Measurements from ENCODE around the gene CDHR5.

Gene CDHR5

GRCh38 chr11:610146-610801, 14.5 kb downstream of the CDHR5 start:
- no peak for DNase-seq (ENCODE audit: low read depth)

GRCh38 chr11:609341-609811, 15.4 kb downstream of the CDHR5 start:
- no peak for DNase-seq (ENCODE audit: low read depth)

GRCh38 chr11:608791-609251, 15.9 kb downstream of the CDHR5 start:
- no peak for DNase-seq (ENCODE audit: low read depth)

GRCh38 chr11:607971-608659, 16.6 kb downstream of the CDHR5 start:
- DNase-seq (ENCODE audit: low read depth) = no peak

- DNase-seq (ENCODE audit: low read depth) = no peak
These were observed 17.6 kb downstream of the CDHR5 start for GRCh38 chr11:607020-607780.

DNA sequence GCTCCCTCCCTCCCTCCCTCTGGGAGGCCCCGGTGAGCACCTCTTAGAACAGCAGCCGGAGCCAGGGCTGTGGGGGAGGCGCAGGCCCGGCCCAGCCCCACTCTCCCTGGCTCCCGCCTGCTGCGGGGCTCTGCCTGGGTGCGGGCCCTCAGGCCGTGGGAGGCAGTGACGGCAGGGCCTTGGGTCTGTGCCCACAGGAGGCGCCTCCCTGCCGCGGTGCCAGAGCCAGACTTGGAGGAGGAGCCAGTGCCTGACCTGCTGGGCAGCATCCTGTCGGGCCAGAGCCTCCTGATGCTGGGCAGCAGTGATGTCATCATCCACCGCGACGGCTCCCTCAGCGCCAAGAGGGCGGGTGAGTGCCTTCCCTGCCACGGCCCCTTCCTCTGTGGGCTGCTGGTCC, 18.5 kb downstream of the CDHR5 start:
- DNase-seq (ENCODE audit: low read depth) = no peak

DNA sequence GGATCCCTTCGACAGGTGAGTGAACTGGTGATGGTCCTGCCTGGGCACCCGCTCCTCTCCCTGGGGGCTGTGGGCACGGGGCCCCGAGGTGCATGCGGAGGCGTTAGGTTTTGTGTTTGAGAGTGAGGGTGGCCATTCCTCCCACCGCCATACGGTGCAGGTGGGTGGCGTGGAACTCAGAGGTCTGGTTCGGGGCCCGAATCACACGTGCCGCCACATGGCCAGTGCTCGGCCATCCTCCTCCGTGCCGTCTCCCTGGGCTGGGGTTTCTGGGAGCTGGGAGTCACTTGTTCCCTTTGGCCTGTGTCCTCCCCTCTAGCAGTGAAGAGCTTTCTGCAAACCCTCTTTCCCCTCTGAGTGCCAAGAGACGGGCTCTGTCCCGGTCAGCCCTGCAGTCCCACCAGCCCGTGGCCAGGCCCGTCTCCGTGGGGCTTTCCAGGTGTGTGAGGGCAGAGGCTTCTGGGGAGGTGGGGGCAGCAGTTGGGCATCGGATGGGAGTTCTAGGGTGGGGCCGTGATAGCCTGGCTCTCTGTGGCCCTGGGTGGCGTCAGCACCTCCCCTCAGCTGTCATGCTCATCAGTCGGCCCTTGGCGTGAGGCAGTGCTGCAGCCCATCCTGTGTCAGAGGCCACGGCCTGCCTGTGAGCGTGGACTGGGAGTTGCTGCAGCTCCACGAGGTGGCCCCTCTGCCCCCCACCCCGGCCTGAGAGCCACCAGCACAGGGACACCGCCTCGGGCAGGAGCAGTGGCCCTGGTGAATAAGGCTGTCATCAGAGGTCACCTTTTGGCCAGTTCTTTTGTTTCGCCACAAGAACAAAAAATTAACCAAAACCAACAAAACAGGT, 19.2 kb downstream of the CDHR5 start:
- no peak for DNase-seq (ENCODE audit: low read depth)

- no peak for DNase-seq (ENCODE audit: low read depth)
These were observed 21.6 kb downstream of the CDHR5 start for GRCh38 chr11:603154-603553.

DNA sequence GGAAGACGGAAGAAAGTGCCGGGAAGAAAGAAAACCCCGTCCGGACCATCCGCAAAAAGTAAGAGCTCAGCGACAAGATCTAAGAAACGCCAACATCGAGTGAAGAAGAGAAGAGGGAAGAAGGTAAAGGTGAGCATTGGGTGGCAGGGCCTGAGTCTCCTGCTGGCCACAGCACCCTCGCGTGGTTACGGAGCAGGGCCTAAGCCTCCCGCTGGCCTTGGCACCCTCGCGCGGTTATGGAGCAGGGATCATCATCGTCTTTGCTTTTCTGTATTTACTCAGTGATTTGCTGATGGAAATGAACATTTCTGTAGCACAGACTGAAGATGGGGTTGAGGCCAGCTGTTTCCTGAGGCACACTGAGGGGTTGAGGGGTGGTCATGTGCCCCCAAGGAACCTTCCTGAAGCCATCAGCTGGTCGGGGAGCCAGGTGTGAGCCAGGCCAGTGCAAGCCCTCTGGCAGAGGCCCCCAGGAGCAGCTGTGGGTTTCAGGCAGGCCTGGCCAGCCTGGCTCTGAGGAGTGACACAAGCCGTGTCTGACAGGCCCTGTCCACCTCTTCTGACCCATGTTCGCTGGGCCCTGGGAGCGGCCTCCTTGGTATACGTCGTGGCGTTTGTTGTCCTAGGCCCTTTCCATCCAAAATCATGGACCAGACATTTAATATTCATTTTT, 23.0 kb downstream of the CDHR5 start:
- DNase-seq (ENCODE audit: low read depth) = no peak

GRCh38 chr11:598005-598680, 26.6 kb downstream of the CDHR5 start:
- DNase-seq (ENCODE audit: low read depth) = no peak

- DNase-seq (ENCODE audit: low read depth) = no peak
These were observed 27.5 kb downstream of the CDHR5 start for GRCh38 chr11:597166-597725.

- DNase-seq (ENCODE audit: low read depth) = no peak
These were observed 28.4 kb downstream of the CDHR5 start for GRCh38 chr11:596374-596773.

DNA sequence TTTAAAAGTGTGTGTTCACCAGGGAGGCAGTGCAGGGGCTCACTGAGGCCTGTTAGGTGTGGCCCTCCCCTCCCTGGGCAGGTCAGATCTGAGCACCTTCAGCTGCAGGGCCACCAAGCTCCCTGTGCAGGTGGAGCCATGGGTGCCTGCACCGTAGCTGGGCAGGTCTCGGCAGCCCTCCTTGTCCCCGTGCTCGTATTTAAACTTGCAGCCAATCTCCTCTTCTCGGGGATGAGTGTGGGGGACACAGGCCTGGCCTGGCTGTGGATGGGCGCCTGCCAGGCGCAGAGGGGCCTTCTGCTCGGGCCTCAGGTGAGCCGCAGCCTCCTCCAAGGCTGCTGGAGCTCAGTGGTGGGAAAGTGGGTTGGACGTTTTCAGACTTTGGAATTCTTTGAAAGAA, 29.4 kb downstream of the CDHR5 start:
- DNase-seq (ENCODE audit: low read depth) = no peak

GRCh38 chr11:593347-593746, 31.4 kb downstream of the CDHR5 start:
- no peak for DNase-seq (ENCODE audit: low read depth)

- DNase-seq (ENCODE audit: low read depth) = no peak
These were observed 31.8 kb downstream of the CDHR5 start for GRCh38 chr11:592918-593317.

- DNase-seq (ENCODE audit: low read depth) = no peak
These were observed 32.3 kb downstream of the CDHR5 start for GRCh38 chr11:592501-592900.

DNA sequence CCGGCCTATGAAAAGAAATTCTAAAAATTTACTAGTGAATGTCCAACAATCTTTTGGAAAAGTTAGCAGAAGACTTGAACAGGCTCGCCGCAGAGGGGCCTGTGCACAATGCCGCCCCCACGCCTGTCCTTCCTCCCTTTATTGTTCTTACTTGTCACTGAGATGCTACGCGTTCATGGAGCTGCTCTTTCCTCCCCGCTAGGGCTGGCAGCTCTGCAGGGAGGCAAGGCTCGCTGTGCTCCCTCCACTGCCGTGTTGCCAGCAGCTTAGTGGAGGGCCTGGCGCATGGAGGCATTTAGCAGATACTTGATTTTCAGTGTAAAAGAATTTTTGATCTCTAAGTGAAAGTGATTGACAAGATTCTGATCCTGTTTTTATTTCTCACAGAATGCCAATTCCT, 33.8 kb downstream of the CDHR5 start:
- no peak for DNase-seq (ENCODE audit: low read depth)

DNA sequence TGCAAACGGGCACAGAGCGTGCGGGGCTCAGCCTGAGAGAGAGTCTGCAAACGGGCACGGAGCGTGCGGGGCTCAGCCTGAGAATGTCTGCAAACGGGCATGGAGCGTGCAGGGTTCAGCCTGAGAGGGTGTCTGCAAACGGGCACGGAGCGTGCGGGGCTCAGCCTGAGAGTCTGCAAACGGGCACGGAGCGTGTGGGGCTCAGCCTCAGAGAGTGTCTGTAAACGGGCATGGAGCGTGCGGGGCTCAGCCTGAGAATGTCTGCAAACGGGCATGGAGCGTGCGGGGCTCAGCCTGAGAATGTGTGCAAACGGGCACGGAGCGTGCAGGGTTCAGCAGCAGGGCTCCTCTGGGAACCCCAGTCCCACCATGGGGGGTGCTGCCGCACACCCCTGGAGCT, 35.0 kb downstream of the CDHR5 start:
- no peak for DNase-seq (ENCODE audit: low read depth)

DNA sequence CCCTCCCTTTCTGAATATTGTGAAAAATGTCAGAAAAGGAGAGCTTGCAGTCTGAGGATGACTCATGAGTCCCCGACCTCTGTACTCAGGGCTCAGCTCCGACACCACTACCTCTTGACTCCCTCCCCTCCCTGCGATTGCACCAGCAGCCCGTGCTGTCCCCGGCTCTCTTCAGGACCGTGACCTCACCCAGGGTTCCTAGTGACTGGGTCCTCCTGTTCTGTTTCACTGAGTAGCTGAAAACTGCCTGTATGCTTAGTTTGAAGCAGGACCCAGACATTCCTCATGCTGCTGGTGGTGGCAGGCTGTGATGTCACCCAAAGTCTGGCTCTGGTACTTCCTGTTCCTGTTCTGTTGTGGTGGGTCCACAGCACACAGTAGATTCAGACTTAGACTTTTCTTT, 36.8 kb downstream of the CDHR5 start:
- no peak for DNase-seq (ENCODE audit: low read depth)

DNA sequence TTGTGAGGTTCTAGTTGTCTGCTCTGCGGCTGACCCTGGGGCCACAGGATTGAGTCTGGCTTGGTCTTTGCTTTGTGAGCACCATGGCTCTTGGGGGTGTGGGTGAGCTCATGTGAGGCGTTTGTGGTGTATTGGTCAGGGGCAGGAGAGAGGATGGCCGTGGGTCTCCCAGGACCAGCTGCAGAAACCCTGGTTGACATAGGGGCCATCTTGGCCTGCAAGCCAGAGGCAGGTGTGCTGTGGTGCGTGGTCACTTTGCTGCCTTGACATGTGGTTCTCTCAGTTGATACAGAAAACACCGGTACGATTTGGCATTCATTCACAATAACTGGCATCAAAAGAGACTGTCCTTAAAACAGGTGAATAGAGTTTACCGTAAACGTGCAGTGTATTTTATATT, 37.2 kb downstream of the CDHR5 start:
- DNase-seq (ENCODE audit: low read depth) = no peak
